AG09309 (cell line): ENCODE data around the gene SCLT1.

Experiments
- DNase-seq: peaks from one replicate; pipeline ENCODE4 v3.0.0-alpha.2; 2010; ENCODE audit warnings: low read depth
- H3K4me3 ChIP-seq: 2 replicates; pipeline ENCODE4 v1.5.1; 2011; ENCODE audit warnings: mild to moderate bottlenecking, low read depth, low read length, moderate library complexity; ENCODE audit not compliant: control insufficient read depth
- TF ChIP-seq, protein P1 (sequence below): IDR thresholded peaks from 2 replicates; pipeline ENCODE4 v1.5.1; 2011; ENCODE audit warnings: mild to moderate bottlenecking, low read depth, low read length, inconsistent platforms; ENCODE audit not compliant: insufficient read depth, control insufficient read depth; ENCODE audit errors: missing control alignments

SCLT1 gene

GRCh38 chr4:128906581-128906980, 186.8 kb downstream of the SCLT1 start:
- TF ChIP-seq, protein P1, sequence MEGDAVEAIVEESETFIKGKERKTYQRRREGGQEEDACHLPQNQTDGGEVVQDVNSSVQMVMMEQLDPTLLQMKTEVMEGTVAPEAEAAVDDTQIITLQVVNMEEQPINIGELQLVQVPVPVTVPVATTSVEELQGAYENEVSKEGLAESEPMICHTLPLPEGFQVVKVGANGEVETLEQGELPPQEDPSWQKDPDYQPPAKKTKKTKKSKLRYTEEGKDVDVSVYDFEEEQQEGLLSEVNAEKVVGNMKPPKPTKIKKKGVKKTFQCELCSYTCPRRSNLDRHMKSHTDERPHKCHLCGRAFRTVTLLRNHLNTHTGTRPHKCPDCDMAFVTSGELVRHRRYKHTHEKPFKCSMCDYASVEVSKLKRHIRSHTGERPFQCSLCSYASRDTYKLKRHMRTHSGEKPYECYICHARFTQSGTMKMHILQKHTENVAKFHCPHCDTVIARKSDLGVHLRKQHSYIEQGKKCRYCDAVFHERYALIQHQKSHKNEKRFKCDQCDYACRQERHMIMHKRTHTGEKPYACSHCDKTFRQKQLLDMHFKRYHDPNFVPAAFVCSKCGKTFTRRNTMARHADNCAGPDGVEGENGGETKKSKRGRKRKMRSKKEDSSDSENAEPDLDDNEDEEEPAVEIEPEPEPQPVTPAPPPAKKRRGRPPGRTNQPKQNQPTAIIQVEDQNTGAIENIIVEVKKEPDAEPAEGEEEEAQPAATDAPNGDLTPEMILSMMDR = no peak
- no peak for DNase-seq
- H3K4me3 ChIP-seq = no peak overlapping the region

DNA sequence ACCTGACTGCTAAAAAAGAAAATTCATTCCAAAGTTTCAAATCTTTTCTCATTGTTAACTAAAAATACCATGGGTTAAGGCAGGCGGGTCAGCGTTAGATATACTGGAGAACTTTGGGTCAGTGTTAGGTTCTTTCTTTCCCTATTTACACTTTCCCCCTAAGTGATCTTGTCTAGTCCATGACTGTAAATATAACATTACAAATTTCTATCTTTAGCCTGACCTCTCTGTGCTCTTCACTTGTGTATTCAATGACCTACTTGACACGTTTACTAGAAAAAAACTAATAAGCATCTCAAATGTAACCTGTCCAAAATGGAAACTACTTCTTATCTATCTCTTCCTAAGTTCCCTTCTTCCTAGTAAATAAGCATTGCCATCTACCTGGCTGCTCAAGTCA, 188.5 kb downstream of the SCLT1 start:
- TF ChIP-seq, protein P1 = no peak
- H3K4me3 ChIP-seq = no peak overlapping the region
- DNase-seq = no peak

- H3K4me3 ChIP-seq = no peak overlapping the region
- DNase-seq = no peak
- TF ChIP-seq, protein P1 = no peak
These were observed 212.7 kb downstream of the SCLT1 start for GRCh38 chr4:128880662-128881061.

DNA sequence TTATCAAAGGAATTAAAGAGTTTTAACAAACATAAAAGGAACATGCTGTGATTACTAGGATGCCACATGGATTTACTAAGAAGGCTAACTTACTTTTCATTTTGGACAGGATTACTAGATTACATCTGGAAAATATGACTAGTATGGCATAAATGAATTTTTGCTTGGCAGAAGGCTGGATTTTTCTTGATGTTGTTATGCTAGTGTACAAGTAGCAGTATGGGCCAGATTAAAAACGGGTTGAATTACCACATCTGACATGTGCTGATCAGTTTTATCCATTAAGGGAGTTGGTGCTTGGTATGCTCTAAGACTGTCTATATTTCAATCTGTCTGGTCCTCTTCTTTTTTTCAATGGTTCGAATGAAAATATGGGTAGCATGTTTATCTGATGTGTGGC, 213.4 kb downstream of the SCLT1 start:
- DNase-seq = no peak
- TF ChIP-seq, protein P1 = no peak
- H3K4me3 ChIP-seq = no peak overlapping the region

GRCh38 chr4:128879283-128879682, 214.1 kb downstream of the SCLT1 start:
- H3K4me3 ChIP-seq = no peak overlapping the region
- no peak for DNase-seq
- TF ChIP-seq, protein P1 = no peak

GRCh38 chr4:128877934-128878333, 215.4 kb downstream of the SCLT1 start:
- DNase-seq = no peak
- TF ChIP-seq, protein P1 = no peak
- no peak overlapping the region for H3K4me3 ChIP-seq

DNA sequence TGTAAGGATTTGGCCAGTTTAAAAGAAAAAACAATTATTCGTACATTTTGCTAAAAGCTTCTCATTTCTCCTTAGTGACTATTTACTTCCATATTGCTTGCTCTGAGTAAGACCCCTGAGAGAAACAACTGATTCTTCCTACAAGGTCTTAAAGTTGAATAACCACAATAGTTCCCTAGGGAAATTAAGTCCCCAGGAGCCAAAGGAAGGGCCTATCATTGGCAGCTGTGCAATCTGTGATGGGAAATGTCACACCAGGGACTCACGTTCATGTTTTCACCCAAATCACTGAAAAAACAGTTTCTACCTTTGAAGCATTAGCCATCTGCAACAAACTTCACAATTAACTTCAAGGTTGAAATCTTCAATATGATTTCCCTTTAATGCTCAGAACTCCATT, 217.1 kb downstream of the SCLT1 start:
- TF ChIP-seq, protein P1 = no peak
- DNase-seq = no peak

More for the DNA sequence above, 217.1 kb downstream of the SCLT1 start:
- H3K4me3 ChIP-seq = no peak overlapping the region
